HUES64 (cell line): ENCODE results near the gene CPA1.

Source experiments
- H3K27ac ChIP-seq: 2 replicates; pipeline ENCODE4 v1.7.0; 2013; ENCODE audit warnings: low read depth, low read length, inconsistent platforms
- H3K27me3 ChIP-seq: 2 replicates; pipeline ENCODE4 v1.6.1; 2013; ENCODE audit warnings: mild to moderate bottlenecking, low read length; ENCODE audit not compliant: insufficient read depth
- H3K36me3 ChIP-seq: 2 replicates; pipeline ENCODE4 v1.6.1; 2013; ENCODE audit warnings: mild to moderate bottlenecking, low read length; ENCODE audit not compliant: insufficient read depth
- H3K4me1 ChIP-seq: 2 replicates; pipeline ENCODE4 v1.6.1; 2013; ENCODE audit warnings: mild to moderate bottlenecking, low read length, moderate library complexity; ENCODE audit not compliant: insufficient read depth
- H3K4me3 ChIP-seq: 2 replicates; pipeline ENCODE4 v1.5.1; 2013; ENCODE audit warnings: mild to moderate bottlenecking, low read length, moderate library complexity
- H3K9ac ChIP-seq: 2 replicates; pipeline ENCODE4 v1.6.1; 2013; ENCODE audit warnings: mild to moderate bottlenecking, low read depth, low read length
- H3K9me3 ChIP-seq: 2 replicates; pipeline ENCODE4 v1.6.1; 2013; ENCODE audit warnings: low read depth, low read length; ENCODE audit not compliant: insufficient read depth
- WGBS: fragments of 150-250, 120-280 bp; methylation state at CpG from one replicate; pipeline ENCODE4 v1.1.7; 2013; ENCODE audit warnings: missing lambda C conversion rate; 5-methylcytosine and 5-hydroxymethylcytosine counted together

CPA1 gene

DNA sequence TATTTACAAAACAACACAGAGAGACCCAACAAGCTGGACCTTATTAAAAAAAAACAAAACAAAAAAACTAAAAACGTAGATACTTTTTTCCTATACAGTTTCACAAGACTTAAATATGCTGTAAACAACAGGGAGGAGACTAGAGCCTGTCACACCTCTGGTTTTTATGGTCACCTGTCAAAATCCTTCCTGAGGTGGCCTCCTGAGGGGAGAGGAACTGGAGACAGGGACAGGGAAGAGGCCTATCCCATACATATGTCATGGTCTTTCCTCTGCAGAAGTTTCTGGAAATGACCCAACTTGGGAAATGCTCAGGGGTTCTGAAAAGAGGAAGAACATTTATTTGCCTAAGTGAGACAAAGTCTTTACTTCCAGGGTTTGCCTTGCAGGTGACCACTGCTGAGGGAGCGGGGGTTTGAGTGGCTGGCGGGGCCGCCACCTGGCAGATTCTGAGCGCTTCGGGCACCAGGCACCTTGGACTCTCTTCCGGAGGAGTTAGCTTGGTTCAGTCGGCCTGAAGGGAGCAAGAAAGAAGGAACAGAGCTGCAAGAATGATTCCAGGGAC, 18.3 kb downstream of the CPA1 start:
- H3K4me3 ChIP-seq: no peak overlapping the region
- no peak overlapping the region for H3K27ac ChIP-seq
- 0 out of 2 replicates have a peak, but pooled peaks cover 6% of the 10 kb centered on the region for H3K36me3 ChIP-seq
- H3K9ac ChIP-seq: no peak overlapping the region
- H3K27me3 ChIP-seq: no peaks in the 10 kb centered on the region
- peaks cover 8% of the 10 kb centered on the region; the same call in 1 of the 2 replicates for H3K4me1 ChIP-seq
- 94% methylated on average over 8 of the region's 8 CpGs for WGBS
- H3K9me3 ChIP-seq: no peaks in the 10 kb centered on the region

DNA sequence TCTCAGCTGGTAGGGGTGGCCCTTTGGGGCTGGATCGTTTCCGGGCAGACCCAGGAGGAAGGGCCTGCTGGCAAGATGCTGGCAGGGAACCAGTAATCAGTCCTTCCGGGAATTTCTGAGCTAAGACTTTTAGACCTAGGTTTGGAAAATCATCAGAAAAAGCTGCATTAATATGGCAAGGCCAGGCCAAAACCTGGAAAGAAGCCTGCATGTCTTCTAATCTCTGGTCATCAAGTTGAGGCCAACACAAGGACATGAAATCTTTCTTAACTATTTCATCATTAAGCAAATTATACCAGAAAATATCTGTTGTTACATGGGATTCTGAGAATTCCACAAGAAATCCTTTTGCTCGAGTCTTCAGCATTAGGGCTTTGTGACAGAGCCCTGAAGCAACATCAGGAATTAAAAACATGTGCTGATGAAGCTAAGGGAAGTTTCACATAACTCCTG, 19.9 kb downstream of the CPA1 start:
- Histone ChIP-seq H3K4me1 (peaks cover 4% of the 10 kb centered on the region; the same call in 1 of the 2 replicates), H3K36me3 (0 out of 2 replicates have a peak, but pooled peaks cover 6% of the 10 kb centered on the region)

DNA sequence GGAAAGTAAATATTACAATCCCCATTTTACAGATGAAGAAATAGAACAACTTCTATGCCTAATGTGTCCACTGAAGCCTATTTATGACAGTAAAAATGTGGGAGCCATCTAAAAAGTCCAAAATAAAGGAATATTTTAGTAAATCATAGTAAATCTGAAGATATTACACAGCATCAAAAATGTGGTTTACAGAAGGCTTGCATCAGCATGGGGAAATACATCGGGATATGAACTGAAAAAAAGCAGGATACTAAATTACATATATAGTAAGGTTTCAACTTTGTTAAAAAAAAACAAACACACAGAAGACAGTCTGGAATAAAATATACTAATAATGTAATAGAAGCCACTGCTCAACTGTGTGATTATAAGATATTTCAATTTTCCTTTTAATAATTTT, 20.8 kb downstream of the CPA1 start:
- WGBS: no CpG with 5 or more reads among the region's 1 CpG
- Histone ChIP-seq H3K4me1 (no peaks in the 10 kb centered on the region; the same call in 1 of the 2 replicates), H3K27me3 (no peaks in the 10 kb centered on the region), H3K4me3 (no peak overlapping the region), H3K9me3 (no peaks in the 10 kb centered on the region), H3K27ac (no peak overlapping the region), H3K9ac (no peak overlapping the region), H3K36me3 (0 out of 2 replicates have a peak, but pooled peaks cover 6% of the 10 kb centered on the region)

More for the DNA sequence above, 19.9 kb downstream of the CPA1 start:
- H3K27ac ChIP-seq: no peak overlapping the region
- no peaks in the 10 kb centered on the region for H3K27me3 ChIP-seq
- no peak overlapping the region for H3K9ac ChIP-seq
- 93% methylated on average over 4 of the region's 4 CpGs for WGBS
- no peaks in the 10 kb centered on the region for H3K9me3 ChIP-seq
- no peak overlapping the region for H3K4me3 ChIP-seq

DNA sequence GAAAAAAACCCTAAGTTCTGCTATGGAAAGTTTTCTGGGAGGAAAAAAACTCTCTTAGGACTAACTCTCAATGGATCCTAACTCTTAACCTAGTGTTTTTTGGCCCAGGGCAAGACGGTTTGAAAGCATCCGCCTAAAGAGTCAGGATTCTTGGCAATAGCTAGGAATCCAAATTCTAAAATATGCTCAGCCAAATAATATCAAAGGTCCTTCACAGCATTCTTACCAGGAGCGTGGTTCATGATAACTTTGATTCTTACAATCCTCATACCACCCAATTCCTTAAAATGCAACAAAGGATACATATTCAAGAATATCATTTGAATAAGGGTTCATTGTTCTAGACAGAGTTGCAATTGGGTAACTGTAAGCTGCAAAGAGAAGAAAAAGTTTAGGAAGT, 21.3 kb downstream of the CPA1 start:
- H3K9ac ChIP-seq: no peak overlapping the region
- no peaks in the 10 kb centered on the region; the same call in 1 of the 2 replicates for H3K4me1 ChIP-seq
- 0 out of 2 replicates have a peak, but pooled peaks cover 6% of the 10 kb centered on the region for H3K36me3 ChIP-seq
- no peak overlapping the region for H3K4me3 ChIP-seq
- WGBS: 97% methylated on average over 3 of the region's 3 CpGs
- no peaks in the 10 kb centered on the region for H3K9me3 ChIP-seq
- H3K27me3 ChIP-seq: no peaks in the 10 kb centered on the region
- H3K27ac ChIP-seq: no peak overlapping the region

DNA sequence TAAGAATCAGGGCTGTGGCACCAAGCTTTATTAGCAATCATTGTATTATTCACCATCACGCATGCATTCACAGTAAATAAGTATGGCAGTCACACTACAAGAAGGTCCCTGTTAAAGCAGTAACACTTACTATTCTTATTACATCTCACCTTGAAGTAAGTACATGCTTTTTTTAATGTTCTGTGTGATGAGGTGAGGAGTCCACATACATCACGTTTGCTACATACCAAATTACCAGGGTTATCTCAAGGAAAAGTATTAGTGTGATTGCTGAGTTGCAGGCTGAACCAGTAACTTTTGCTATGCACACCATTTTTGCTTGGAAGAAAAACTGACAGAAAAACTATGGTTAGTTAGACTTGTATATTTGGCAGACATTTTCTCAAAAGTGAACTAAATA, 24.7 kb downstream of the CPA1 start:
- no peaks in the 10 kb centered on the region for H3K4me1 ChIP-seq
- no peaks in the 10 kb centered on the region for H3K27me3 ChIP-seq
- H3K9ac ChIP-seq: no peak overlapping the region
- WGBS: 85% methylated on average over 2 of the region's 2 CpGs
- H3K4me3 ChIP-seq: no peak overlapping the region
- H3K27ac ChIP-seq: no peak overlapping the region
- H3K9me3 ChIP-seq: no peaks in the 10 kb centered on the region
- H3K36me3 ChIP-seq: 0 out of 2 replicates have a peak, but pooled peaks cover 6% of the 10 kb centered on the region

DNA sequence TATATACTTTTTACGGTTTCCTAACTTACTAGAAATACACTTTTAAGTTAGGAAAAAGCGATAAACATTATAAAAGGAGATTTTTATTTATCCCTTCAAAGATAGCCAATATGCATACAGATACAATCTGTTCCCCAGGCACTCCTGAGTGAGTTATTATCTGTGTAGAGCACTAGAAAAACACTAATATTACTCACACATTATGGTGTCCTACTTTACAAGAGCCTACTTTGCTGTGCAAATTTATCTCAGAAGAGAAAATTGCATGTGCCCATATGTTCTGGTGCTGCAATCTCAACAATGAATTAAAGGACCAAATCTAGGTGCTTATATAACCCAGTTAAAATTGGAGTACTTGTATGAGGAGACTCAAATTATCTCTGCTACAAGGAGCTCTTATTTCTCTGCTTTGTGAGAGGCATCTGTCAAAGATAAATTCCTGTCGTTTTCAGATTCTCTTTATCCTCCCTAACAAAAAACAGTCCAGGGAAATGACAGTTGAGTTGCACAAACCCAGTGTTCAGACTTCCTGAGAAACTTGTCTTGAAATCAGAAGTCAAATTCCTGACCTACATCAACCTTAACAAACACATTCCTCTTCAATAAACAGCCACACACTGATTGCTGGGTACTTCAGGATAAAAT, 28.9 kb downstream of the CPA1 start:
- Histone ChIP-seq H3K9ac (no peak overlapping the region), H3K36me3 (no peaks in the 10 kb centered on the region), H3K4me1 (no peaks in the 10 kb centered on the region), H3K27ac (no peak overlapping the region), H3K9me3 (no peaks in the 10 kb centered on the region), H3K4me3 (no peak overlapping the region), H3K27me3 (no peaks in the 10 kb centered on the region)
- 67% methylated on average over 1 of the region's 3 CpGs for WGBS

DNA sequence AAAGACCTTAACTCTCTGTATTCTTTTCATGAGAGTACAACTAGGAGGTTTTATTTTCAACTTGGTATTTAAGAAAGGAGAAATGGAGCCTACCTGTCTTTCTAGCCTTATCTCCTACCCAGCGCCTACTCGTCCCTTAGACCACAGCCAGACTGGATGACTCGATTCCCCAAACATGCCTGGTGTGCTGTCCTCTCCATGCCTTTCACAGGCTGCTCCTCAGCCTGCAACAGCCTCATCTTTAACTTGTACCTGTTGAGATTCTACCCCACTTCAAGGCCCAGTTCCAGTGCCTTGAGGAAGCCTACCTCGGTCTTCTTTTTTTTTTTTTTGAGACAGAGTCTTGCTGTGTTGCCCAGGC, 29.4 kb downstream of the CPA1 start:
- 93% methylated on average over 4 of the region's 4 CpGs for WGBS
- Histone ChIP-seq H3K9me3 (no peaks in the 10 kb centered on the region), H3K4me3 (no peak overlapping the region), H3K27ac (no peak overlapping the region), H3K4me1 (no peaks in the 10 kb centered on the region), H3K27me3 (no peaks in the 10 kb centered on the region), H3K36me3 (no peaks in the 10 kb centered on the region), H3K9ac (no peak overlapping the region)

DNA sequence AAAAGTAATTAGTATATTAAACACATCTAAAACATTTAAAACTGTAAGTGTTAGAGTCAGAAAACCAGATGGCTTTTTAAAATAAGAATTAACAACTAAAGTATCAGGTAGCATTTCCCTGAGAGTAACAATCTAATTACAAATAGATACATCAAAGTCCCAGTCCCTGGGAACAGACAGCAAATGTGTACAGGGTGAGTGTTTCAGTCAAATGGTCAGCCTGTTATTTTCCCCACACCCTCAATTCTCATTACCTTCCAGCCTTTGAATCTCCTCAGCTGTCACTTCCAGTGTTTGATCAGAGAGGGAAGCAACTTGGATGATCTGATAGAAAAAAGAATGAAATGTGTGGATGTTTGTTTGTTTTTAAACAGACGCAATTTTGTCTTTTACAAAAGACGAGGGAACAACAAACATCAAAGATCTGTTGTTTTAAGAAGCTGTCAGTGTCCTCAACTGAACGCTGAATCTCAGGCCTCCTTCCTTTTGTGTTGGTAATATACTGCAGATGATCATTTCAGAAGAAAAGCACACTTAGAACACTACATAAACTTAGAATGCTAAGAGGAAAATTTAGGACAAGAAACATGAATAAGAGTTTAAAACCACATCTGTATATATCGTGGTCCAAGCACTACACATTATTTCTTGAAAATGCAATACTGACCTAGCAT, 30.7 kb downstream of the CPA1 start:
- H3K27ac ChIP-seq: no peak overlapping the region
- no peaks in the 10 kb centered on the region for H3K27me3 ChIP-seq
- H3K36me3 ChIP-seq: no peaks in the 10 kb centered on the region
- H3K4me1 ChIP-seq: no peaks in the 10 kb centered on the region
- H3K9ac ChIP-seq: no peak overlapping the region
- 78% methylated on average over 4 of the region's 4 CpGs for WGBS
- no peaks in the 10 kb centered on the region for H3K9me3 ChIP-seq
- no peak overlapping the region for H3K4me3 ChIP-seq

DNA sequence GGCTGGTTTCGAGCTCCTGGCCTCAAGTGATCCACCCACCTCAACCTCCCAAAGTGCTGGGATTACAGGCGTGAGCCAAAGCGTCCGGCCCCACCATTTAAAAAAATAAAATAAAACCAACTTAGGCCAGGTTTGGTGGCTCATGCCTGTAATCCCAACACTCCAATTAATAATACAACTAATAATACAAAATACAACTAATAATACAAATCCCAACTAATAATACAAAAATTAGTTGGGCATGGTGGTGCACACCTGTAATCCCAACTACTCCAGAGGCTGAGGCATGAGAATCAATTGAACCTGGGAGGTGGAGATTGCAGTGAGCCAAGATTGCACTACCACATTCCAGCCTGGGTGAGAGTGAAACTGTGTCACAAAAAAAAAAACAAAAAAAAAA, 32.9 kb downstream of the CPA1 start:
- Histone ChIP-seq H3K4me1 (no peaks in the 10 kb centered on the region; the same call in 1 of the 2 replicates), H3K9ac (no peak overlapping the region), H3K36me3 (no peaks in the 10 kb centered on the region), H3K27ac (no peak overlapping the region), H3K27me3 (no peaks in the 10 kb centered on the region), H3K9me3 (no peaks in the 10 kb centered on the region), H3K4me3 (no peak overlapping the region)
- WGBS: 92% methylated on average over 4 of the region's 4 CpGs

DNA sequence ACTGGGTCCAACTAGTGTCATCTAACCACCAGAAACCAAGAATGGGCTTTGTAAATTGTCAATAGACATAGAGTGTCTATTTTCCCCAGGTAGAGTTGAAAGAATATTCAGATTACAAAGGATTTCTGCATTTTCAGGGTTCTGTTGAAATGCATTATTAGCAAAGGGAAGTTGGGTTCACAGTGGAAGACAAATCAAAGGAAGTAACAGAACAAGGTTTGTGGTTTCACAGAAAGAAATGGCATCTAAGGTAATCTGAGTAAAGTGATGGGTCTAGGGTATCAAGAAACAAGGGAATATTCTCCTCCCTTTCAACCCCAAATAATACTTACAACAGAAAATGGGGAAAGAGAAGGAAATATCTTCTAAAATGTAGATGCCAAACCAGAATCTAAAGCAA, 34.7 kb downstream of the CPA1 start:
- H3K9ac ChIP-seq: no peak overlapping the region
- no peak overlapping the region for H3K4me3 ChIP-seq
- no peaks in the 10 kb centered on the region for H3K36me3 ChIP-seq
- no peak overlapping the region for H3K27ac ChIP-seq
- peaks cover 2% of the 10 kb centered on the region; the same call in 1 of the 2 replicates for H3K4me1 ChIP-seq
- no peaks in the 10 kb centered on the region for H3K9me3 ChIP-seq
- no peaks in the 10 kb centered on the region for H3K27me3 ChIP-seq

DNA sequence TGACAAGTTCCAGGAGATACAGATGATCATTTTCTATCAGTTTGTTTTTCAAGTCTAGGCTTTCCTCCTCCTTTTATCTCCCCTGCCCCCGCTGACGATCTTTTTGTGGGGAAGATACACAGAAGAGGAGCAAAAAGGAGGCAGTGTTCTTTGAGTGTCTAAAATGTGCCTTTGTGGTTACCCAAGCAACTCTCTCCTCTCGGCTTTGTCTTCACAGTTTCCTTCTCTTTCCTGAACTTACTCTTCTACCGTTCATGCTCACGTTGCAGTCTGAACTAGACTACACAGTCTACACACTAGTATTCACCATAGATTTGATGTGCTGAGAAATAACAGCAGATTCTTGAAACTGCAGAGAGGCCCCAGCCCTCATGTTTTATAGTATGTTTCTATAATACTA, 36.9 kb downstream of the CPA1 start:
- Histone ChIP-seq H3K4me1 (peaks cover 11% of the 10 kb centered on the region; the same call in 1 of the 2 replicates), H3K9ac (no peak overlapping the region), H3K4me3 (no peak overlapping the region), H3K27me3 (no peaks in the 10 kb centered on the region), H3K27ac (no peak overlapping the region), H3K36me3 (no peaks in the 10 kb centered on the region), H3K9me3 (no peaks in the 10 kb centered on the region)
- 96% methylated on average over 5 of the region's 5 CpGs for WGBS
